AG08395 (cell line): ENCODE measurements around the gene PIM3.
"Not testable (repeated sequence)": the region's sequence is repeated elsewhere in the genome, so short reads cannot be mapped to it uniquely, and the experiment has no call there.

Source experiments
- DNase-seq: peaks from one replicate; pipeline ENCODE4 v3.0.0; 2012; ENCODE audit warnings: mixed read lengths, low spot score

The PIM3 gene

DNA sequence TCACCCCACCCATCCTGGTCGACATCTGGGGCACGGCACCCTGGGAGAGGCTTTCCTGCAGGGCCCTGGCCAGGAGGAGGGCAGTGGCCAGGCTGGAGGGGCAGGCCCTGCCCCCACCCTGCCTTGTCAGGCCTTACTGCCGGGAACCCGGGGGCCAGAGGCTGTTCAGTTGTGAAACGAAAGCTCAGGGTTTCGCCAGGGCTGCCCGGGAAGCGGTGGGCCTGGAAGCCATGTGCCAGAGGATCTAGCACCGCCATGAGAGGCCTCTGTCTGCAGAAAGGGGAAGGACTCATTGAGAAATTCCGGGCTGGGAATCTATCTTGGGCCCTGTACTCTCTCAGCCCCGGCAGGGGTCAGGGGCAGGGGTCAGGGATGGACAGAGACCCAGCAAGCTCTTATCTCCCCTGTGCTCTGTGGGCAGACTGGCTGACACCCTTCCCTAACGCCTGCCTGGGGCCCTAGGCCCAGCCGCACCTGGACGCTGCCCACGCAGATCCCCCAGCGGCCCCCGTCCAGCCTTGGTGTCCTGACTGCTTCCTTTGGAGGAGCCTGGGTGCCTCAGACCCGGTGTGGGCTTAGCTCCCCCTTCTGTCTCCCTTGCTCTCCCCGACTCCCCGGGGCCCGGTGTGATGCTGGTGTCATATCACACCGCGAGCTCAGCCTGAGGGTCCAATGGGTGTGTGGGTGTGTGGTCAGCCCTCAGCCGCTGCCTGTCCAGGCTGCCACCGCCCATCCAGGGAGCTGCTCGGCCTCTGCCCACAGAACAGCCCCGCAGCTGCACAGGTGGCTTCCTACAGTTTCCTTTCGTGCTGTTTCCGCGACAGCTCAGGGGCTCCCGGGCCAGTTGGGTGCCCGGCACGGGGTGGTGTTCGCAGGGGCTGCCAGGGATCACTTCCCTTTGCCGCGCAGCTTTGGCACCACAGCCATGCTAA lies 6.5 kb downstream of the PIM3 start:
- DNase-seq: no peak

DNA sequence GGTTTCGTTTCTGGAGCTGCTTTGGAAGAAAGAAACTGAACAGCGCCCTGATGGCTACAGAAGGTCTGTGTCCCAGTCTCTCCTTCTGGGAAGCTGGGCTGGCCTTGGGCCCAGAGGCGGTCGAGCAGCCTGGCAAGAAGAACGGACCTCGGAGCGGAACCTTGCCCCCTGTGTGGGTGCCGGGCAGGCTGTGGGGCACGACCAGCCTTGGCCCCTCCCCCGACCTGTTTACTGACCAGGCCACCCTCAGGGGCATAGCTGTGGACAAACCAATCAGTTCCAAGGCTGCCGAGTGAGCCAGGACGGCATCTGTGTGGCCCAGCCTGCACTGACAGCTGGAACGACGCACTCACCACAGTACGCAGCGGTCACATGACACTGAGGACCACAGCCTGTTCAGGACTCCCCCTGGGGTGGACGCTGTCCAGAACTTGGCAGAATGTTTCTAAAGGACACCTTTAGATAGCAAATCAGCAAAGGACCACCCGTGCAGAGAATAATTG lies 7.2 kb downstream of the PIM3 start:
- peak; percentile 28 for DNase-seq

DNA sequence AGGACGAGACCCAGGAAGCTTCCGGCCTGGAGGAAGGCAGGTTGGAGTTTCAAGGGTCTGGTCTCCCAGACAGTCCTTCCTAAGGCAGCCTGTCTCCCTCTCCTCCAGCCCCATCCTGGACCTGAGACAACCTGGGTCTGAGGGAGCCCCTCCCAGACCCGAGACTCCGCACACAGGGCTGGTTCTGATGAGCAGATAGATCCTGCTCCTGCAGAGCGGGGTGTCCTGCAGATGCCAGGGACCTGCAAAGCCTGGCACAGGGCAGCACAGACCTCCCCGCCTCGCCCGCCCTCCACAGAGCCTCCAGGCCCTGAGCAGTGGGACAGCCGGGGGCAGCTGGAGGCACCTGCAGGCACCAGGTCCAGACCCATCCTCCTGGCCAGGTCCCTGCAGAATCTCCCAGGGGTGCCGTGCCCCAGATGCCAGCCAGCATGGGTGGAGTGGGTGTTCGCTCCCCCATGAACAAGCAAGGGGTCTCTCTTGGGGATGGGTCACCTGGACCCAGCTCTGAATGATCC lies 7.8 kb downstream of the PIM3 start:
- no peak for DNase-seq

DNA sequence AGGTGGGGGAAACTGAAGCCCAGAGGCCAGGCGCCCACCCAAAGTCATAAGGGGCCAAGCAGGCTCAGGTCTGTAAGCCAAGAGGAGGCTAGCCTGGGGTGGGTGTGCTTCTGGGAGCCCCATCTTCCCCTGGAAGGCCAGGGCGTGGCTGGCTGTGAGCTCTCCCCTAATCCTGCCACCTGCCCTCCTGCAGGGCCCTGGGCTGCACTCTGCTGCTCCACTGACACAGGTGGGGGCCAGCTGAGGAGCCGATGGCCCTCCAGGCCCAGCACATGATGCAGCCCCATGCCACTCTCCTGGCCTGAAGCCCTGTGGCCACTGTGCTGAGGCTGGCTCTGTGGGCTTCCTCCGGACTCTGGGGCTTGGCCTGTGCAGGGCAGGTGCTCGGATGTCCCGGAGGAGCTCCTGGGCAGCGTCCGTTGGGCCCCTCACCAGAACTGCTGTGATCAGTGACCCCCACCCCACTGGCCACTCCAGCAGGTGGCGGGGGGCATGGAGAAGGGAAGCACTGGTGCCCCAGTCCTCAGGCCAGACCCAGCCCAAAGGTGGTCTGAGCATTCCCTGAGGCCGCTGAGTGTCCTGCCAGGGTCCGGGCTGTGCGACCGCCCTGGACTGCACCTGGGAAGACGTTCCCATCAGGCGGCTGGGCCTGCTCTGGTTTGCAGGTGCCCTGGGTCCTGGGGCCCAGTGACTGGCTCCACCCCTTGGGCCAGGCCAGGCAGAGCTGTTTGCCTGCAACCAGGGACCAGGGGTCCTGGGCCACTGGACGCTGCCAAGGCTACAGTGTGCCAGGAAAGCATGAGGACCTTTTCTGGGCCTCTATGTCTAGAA lies 8.5 kb downstream of the PIM3 start:
- DNase-seq: no peak

DNA sequence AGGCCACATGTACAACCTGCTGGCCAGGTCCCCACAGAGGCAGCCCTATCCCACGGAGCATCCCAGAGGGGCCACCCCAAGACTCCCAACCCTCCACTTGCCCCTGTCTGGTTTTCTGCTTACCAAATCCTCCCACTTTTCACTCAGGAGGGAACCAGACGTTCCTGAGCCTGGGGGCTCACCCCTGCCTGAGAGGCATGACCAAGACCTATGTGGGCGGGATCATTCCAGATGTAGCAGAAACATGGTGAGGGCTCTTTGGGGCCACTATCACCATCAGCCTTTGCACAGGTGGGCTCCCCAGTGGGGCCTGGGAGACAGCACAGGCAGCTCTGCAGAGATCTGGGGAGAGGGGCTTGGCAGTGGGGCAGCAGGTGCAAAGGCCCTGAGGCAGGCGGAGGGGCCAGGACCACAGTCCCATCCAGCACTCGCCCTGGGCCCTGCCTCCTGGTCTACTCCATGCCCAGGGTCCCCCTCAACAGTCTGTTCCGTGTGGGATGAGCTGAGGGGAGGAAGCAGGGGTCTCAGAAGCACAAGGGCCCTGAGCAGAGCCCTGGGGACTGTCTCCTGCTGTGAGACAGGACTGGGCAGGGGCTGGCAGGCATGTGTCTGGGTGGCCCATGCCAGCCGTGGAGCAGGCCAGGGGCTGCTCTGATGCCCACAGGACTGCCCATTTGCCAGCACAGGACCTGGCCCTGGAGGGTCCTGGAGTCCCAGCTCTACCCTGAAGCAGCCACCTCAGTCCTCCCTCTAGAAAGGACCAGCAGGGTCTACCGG lies 9.4 kb downstream of the PIM3 start:
- no peak for DNase-seq

DNA sequence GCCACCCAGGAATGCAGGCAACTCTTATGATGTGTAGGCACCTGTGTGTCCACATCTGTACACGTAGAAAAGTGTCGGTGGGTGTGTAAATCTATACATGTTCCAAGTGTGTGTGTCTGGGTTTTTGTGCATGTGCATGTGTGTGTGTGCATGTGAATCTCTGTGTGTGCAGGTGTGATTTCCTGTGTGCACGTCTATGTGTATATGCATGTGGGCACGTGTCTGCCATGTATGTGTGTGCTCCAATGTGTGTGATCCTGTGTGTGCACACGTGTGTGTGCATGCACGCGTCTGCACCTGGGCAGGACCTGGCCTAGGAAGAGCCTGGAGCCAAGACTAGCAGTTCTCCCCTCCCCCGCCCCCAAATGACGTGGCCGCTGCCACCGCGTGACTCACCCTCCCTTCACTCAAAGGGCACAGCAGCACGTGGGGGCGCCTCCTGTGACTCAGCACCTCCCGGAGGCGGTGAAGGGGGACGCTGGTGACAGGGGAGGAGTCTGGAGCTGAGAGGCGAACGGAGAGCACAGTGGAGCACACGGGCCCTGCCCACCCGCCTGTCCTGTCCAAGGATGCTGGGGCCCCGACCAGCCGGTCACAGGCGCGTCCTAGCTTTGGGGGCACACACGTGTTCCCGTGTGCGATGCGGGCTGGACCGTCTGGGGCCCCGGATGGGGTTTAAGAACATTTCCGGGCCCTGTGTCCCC lies 10.1 kb downstream of the PIM3 start:
- peak; percentile 97 for DNase-seq

DNA sequence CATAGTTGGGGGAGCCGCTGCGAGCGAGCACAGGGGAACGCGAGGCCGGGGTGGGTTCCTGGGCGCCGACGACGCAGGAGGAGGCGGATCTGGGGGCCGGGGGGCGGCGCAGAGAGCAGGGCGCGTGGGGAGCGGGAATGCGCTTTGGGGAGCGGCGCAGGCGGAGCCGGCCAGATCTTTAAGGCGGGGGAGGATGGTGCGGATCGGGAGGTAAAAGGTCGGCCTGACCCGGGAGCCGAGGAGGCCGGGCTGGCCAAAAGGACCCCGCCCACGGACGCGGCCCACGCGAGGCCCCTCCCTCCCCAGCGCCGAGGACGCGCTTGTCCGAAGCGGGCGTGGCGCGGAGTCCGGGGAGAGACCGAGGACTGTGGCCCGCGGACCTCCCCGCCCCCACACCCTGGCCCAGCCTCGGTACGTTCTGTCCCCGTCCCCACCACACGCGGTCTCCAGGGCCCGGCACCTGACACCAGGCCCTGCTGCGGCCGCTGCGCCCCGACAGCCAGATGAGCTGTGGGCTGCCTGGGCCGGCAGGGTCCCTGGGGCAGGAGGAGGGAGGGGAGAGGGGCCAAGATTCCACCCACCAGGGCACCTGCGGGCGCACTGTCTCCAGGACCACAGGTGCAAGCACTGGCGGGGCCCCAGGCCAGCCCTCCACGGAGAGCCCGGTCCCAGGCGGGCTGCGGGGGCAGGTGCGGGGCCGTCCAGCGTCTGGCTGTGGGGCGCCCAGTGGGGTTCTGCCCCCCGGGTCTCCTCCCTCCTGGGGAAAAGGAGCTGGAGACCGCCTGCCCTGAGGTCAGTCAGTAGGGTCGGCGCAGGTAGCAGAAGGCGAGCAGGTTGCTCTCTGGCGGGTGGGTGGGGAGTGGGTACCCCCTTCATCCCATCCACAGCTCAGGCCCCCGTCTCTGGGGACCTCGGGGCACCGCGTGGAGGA lies 10.9 kb downstream of the PIM3 start:
- DNase-seq: peak; percentile 68

DNA sequence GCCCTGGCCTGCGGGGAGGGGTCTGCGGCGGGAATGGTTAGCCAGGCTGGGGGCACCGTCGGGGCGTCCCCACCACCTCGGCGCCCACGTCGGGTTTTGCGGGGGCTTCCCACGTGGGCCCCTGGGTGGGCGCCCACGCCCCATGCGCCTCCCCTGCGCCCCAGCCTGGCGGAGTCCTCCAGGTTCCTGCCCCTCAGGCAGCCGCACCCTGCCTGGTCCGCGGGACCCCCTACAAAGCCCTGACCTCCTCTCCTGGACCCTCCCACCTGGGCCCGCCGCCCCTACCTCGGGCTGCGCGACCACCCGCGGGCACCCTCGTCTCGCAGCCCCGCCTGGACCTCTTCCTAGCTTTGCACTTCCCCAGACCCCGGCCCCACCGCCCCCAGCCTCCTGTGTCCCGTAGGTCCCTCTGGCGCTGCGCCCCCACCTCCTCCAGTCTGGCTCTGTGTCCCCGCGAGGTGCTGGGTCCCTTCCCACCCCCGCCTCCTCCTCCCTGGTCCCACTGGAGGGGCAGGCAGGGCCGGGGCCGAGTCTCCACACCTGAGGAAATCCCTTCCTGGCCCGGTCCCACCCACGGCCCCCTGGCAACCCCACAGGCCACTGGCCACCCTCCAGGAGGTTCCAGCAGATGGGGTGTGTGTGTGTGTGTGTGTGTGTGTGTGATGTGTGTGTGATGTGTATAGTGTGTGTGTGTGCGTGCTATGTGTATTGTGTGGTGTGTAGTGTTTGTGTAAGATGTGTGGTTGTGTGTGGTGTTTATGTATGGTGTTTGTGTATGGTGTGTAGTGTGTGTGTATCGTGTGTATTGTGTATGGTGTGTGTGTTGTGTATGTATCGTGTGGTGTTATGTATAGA lies 11.8 kb downstream of the PIM3 start:
- DNase-seq: no peak

DNA sequence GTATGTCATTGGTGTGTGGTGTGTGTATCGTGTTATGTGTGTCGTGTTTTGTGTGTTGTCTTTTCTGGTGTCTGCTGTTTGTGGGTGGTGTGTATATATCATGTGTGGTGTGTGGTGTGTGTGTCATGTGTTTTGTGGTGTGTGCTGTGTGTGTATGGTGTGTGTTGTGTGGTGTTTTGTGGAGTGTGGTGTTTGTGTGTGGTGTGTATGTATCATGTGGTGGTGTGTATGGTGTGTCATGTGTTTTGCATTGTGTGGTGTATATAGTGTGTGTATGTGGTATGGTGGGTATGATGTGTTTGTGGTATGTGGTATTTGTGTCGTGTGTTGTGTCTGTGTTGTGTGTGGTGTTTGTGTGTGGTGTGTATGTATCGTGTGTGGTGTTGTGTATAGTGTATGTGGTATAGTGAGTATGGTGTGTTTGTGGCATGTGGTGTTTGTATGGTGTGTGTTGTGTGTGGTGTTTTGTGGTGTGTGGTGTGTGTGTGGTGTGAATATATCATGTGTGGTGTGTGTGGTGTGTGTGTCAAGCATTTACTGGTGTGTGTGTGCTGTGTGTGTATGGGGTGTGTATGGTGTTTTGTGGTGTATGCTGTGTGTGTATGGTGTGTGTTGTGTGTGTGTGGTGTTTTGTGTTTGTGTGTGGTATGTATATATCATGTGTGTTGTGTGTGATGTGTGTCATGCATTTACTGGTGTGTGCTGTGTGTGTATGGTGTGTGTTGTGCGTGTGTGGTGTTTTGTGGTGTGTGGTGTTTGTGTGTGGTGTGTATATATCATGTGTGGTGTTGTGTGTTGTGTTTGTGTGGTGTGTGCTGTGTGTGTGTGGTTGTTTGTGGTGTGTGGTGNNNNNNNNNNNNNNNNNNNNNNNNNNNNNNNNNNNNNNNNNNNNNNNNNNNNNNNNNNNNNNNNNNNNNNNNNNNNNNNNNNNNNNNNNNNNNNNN lies 12.7 kb downstream of the PIM3 start:
- DNase-seq: no peak

DNA sequence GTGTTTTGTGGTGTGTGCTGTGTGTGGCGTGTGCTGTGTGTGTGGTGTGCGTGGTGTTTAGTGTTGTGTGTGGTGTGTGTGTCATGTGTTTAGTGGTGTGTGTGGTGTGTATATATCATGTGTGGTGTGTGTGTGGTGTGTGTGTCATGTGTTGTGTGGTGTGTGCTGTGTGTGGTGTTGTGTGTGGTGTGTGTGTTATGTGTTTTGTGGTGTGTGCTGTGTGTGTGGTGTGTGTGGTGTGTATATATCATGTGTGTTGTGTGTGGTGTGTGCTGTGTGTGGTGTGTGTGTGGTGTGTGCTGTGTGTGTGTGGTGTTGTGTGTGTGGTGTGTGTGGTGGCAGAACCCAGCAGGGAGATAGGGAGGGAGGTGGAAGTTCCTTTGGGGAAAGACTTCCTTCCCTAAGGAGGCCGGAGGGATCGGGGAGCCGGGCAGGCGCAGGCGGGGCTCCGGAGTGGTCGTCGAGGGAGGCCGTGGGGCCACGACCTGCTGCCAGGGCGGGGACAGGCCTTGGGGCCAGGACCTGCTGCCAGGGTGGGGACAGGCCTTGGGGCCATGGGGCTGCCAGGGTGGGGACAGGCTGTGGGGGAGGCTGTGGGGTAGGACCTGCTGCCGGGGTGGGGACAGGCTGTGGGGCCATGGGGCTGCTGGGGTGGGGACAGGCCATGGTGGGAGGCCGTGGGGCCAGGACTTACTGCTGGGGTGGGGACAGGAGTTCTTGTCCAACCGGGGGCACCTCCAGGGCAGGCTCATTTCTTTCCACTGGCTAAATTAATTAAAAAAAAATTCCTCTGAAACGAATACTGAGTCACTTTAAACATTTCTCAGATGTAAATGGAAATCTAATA lies 15.2 kb downstream of the PIM3 start:
- no peak for DNase-seq

DNA sequence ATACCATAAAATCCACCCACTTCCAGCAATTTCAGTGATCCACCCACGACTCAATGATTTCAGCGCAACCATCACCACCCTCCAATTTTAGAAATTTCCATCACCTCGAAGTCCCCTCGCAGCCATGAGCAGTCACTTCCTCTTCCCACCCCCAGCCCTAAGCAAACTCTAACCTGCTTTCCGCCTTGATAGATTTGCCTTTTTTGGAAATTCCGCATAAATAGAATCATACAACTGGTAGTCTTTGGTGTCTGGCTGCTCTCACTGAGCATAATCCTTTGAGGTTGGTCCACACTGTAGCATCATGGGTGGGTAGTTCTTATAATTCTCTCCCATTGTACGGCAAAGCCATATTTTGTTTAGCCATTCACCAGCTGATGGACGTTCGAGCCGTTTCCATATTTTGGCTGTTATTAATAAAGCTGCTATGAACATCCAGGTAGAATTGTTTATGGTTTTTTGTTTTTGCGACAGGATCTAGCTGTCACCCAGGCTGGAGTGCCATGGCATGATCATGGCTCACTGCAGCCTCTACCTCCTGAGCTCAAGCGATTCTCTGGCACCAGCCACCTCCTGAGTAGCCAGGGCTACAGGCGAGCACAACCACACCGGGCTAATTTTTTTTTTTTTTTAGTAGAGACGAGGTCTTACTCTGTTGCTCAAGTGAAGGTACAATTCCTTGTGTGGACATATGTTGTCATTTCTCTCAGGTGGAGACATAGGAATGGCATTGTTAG lies 16.0 kb downstream of the PIM3 start:
- DNase-seq: no peak

DNA sequence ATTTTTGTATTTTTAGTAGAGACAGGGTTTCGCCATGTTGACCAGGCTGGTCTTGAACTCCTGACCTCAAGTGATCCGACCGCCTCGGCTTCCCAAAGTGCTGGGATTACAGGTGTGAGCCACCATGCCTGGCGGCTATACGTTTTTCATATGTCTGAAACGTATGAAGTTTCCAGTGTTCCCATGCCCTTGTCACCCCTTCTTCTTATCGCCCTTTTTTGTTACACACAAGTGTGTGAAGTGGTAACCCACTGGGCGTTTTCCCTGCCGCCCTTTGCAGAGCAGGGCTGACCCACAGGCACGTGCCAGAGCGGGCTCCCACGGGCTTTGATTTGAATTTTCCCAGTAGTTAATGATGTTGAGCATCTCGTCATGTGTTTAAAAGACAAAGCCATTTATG lies 17.0 kb downstream of the PIM3 start:
- DNase-seq: no peak

DNA sequence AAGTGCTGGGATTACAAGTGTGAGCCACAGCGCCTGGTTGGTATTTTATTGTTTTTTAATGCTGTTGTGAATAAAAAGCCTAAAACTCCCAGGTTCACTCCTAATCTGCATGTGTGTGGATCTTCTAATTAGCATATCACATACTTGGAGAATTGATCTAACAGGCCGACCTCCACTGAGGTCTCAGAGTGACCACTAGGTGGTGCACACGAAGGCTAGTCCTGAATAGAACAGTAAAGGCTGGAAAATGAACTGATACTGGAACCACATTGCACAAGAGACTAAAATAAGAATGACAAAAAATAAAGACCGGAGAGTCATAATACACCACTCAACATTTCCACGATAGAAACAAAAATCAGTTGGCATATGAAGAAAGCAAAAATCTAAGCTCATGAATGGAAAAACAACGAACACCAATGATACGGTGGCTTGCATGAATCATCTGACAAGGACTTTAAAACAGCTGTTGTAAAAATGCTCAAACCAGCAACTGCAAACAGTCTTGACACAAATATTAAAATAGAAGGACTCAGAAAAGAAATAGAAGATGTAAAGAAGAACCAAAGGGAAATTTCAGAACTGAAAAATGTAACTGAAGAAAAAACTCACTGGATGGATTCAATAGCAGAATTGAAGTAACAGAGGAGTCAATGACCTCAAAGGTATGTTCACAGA lies 19.2 kb downstream of the PIM3 start:
- peak; percentile 33 for DNase-seq

DNA sequence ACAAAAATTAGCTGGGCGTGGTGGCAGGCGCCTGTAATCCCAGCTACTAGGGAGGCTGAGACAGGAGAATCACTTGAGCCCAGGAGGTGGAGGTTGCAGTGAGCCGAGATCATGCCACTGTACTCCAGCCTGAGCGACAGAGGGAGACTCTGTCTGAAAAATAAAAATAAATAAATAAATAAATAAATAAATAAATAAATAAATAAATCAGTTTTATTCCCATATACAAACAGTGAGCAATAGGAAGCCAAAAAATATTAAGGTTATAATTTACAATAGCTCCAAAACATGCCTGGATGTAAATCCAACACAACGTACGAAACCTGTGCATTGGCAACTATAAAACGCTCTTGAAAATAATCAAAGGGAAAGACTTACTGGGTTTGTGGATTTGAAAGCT lies 21.2 kb downstream of the PIM3 start:
- DNase-seq: not testable (repeated sequence)

DNA sequence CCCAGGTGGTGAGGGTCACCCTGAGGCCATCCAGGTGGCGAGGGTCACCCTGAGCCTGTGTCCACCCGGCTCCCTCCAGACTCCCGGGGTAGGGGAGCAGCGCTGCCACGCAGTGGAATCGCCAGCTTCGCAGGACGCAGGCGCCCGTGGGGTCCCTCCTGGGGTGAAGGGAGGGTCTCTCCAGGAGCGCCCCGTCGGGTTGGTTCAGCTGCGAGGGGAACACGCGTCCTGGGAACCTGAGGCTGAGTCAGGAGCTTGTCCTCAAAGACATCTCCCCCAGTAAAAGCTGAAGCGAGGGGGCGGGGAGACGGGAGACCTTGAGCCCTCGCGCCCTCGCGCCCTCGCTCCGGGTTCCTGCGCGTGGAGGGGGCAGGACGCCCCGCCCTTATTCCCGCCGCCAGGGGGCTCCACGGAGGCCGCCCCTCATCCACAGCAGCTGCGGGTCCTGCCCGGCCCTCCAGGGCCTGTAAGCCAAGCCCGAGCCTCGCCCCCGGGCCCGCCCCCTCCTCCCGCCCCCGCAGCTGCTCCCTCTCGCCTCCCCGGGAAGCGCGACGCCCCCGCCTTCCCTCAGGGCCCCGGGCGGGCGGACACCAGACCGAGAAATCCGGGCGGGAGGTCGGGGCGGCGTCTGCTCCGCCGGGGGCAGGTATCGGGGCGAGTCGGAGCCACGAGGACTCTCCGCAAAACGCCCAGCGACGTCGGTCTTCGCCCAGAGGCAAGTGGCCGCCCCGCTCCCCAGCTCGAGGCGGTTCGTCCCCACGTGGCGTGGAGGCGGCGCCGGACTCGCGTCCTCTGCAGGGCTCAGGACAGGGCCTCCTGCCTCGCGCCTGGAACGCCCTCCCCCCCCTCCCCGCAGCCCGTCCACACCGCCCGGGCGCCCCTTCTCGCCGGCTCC lies 22.8 kb downstream of the PIM3 start:
- no peak for DNase-seq
